Stimulated activated CD8-positive, alpha-beta memory T cell treated with anti-CD3 and anti-CD28 coated beads, Interleukin-15, amount 100 ng/mL, for 4 hours (primary cell): ENCODE data around the gene KRT71.

Experiments
- DNase-seq, 2 donors: peaks; one replicate each; pipeline ENCODE4 v3.0.0-alpha.2; 2020; ENCODE audit warnings: low read depth in 2 of 2

Gene KRT71

GRCh38 chr12:52539083-52539820 is 13.7 kb downstream of the KRT71 start:
- DNase-seq: no peak

- no peak for DNase-seq
These were observed 15.8 kb downstream of the KRT71 start for GRCh38 chr12:52537101-52537500.

GRCh38 chr12:52535574-52535973 is 17.4 kb downstream of the KRT71 start:
- no peak for DNase-seq

GRCh38 chr12:52534482-52534881 is 18.5 kb downstream of the KRT71 start:
- no peak for DNase-seq

- DNase-seq: no peak
These were observed 19.1 kb downstream of the KRT71 start for GRCh38 chr12:52533686-52534470.

- DNase-seq: no peak
These were observed 20.3 kb downstream of the KRT71 start for GRCh38 chr12:52532636-52533035.

- DNase-seq: no peak
These were observed 21.2 kb downstream of the KRT71 start for GRCh38 chr12:52531566-52532300.

GRCh38 chr12:52530905-52531304 is 22.0 kb downstream of the KRT71 start:
- DNase-seq: no peak

- DNase-seq: no peak
These were observed 22.6 kb downstream of the KRT71 start for GRCh38 chr12:52530366-52530765.

GRCh38 chr12:52529846-52530245 is 23.1 kb downstream of the KRT71 start:
- no peak for DNase-seq

- no peak for DNase-seq
These were observed 23.5 kb downstream of the KRT71 start for GRCh38 chr12:52529417-52529816.

GRCh38 chr12:52528641-52529143 is 24.3 kb downstream of the KRT71 start:
- no peak for DNase-seq

- no peak for DNase-seq
These were observed 25.7 kb downstream of the KRT71 start for GRCh38 chr12:52527121-52527800.

GRCh38 chr12:52526511-52526951 is 26.4 kb downstream of the KRT71 start:
- DNase-seq: no peak

GRCh38 chr12:52525661-52526499 is 27.1 kb downstream of the KRT71 start:
- no peak for DNase-seq

GRCh38 chr12:52524898-52525591 is 27.9 kb downstream of the KRT71 start:
- no peak for DNase-seq

- no peak for DNase-seq
These were observed 28.6 kb downstream of the KRT71 start for GRCh38 chr12:52524241-52524897.

- no peak for DNase-seq
These were observed 29.1 kb downstream of the KRT71 start for GRCh38 chr12:52523824-52524223.

GRCh38 chr12:52522346-52523011 is 30.5 kb downstream of the KRT71 start:
- DNase-seq: no peak
